ENCODE data around the gene UGT1A1.
"Not testable (repeated sequence)": the region's sequence is repeated elsewhere in the genome, so short reads cannot be mapped to it uniquely, and the experiment has no call there.

The UGT1A1 gene

GRCh38 chr2:233760043-233760442 lies at the start of gene UGT1A1:
Gene UGT1A1 (plus strand): TSS chr2:233760270. CDS start chr2:233760288, 18 bp downstream.
- no peak for DNase-seq (ENCODE audit: low read depth)

GRCh38 chr2:233711312-233712008 lies 48.6 kb upstream of the UGT1A1 start:
- DNase-seq (ENCODE audit: low read depth) = peak; percentile 68

- DNase-seq (ENCODE audit: low read depth) = no peak
These were observed 47.3 kb upstream of the UGT1A1 start, which contains the start of gene UGT1A5 for GRCh38 chr2:233712611-233713261. Gene UGT1A5 (plus strand): TSS chr2:233712907. CDS start chr2:233712992, 85 bp downstream.

- no peak for DNase-seq (ENCODE audit: low read depth)
These were observed 46.8 kb upstream of the UGT1A1 start for GRCh38 chr2:233713262-233713615.

GRCh38 chr2:233714121-233714520 lies 45.9 kb upstream of the UGT1A1 start:
- DNase-seq (ENCODE audit: low read depth) = no peak

- no peak for DNase-seq (ENCODE audit: low read depth)
These were observed 41.5 kb upstream of the UGT1A1 start, which contains the start of gene UGT1A4 for GRCh38 chr2:233718552-233718951. Gene UGT1A4 (plus strand): TSS chr2:233718736. CDS start chr2:233718821, 85 bp downstream.

GRCh38 chr2:233728723-233729301 lies 31.3 kb upstream of the UGT1A1 start, which contains the start of gene UGT1A3:
Gene UGT1A3 (plus strand): TSS chr2:233729042. CDS start chr2:233729127, 85 bp downstream.
- no peak for DNase-seq (ENCODE audit: low read depth)

- not testable (repeated sequence) for DNase-seq (ENCODE audit: low read depth)
These were observed 23.0 kb upstream of the UGT1A1 start for GRCh38 chr2:233736868-233737653.

- DNase-seq (ENCODE audit: low read depth) = no peak
These were observed 19.2 kb upstream of the UGT1A1 start for GRCh38 chr2:233740870-233741269.

- DNase-seq (ENCODE audit: low read depth) = no peak
These were observed 16.4 kb upstream of the UGT1A1 start for GRCh38 chr2:233743464-233744259.

- DNase-seq (ENCODE audit: low read depth) = no peak
These were observed 14.9 kb upstream of the UGT1A1 start for GRCh38 chr2:233745073-233745755.

- not testable (repeated sequence) for DNase-seq (ENCODE audit: low read depth)
These were observed 14.2 kb upstream of the UGT1A1 start for GRCh38 chr2:233745838-233746237.

GRCh38 chr2:233746475-233747282 lies 13.4 kb upstream of the UGT1A1 start:
- DNase-seq (ENCODE audit: low read depth) = no peak

GRCh38 chr2:233747283-233747544 lies 12.9 kb upstream of the UGT1A1 start:
- DNase-seq (ENCODE audit: low read depth) = no peak

- not testable (repeated sequence) for DNase-seq (ENCODE audit: low read depth)
These were observed 9.4 kb upstream of the UGT1A1 start for GRCh38 chr2:233750689-233751088.

GRCh38 chr2:233751212-233752009 lies 8.7 kb upstream of the UGT1A1 start:
- DNase-seq (ENCODE audit: low read depth) = not testable (repeated sequence)

- no peak for DNase-seq (ENCODE audit: low read depth)
These were observed 5.0 kb upstream of the UGT1A1 start for GRCh38 chr2:233754872-233755611.

- no peak for DNase-seq (ENCODE audit: low read depth)
These were observed 3.5 kb upstream of the UGT1A1 start for GRCh38 chr2:233756429-233757081.
